Bronchial epithelial cell (primary cell): ENCODE measurements around the gene MAPK1IP1L. TPM values are rescaled to one million over a fixed set of nuclear protein-coding genes. Genes with fewer than 3 reads are reported as not detected.
A peak's percentile ranks its signal among the peaks of the same experiment; 100 is the strongest.
"Not testable (repeated sequence)": the region's sequence is repeated elsewhere in the genome, so short reads cannot be mapped to it uniquely, and the experiment has no call there.

Experiments
- DNase-seq: peaks from one replicate; pipeline ENCODE4 v3.0.0-alpha.2; 2010; ENCODE audit warnings: low read depth
- FAIRE-seq: peaks from 2 replicates; lab custom pipeline; 2011; peaks lifted over from hg19 to GRCh38; lab: Jason Lieb, UNC
- H3K27me3 ChIP-seq: 2 replicates; pipeline ENCODE4 v1.5.1; 2011; ENCODE audit warnings: low read length; ENCODE audit not compliant: control insufficient read depth, insufficient read depth
- H3K36me3 ChIP-seq: 2 replicates; pipeline ENCODE4 v1.5.1; 2011; ENCODE audit warnings: low read length; ENCODE audit not compliant: control insufficient read depth, insufficient read depth
- H3K4me3 ChIP-seq: 2 replicates; pipeline ENCODE4 v1.5.1; 2011; ENCODE audit warnings: mild to moderate bottlenecking, low read depth, low read length, control low read depth
- total RNA-seq: library from RNA; depleted of rRNA; stranded (reverse); fragments of >200 nt; gene quantifications from 2 replicates; pipeline ENCODE4 v1.2.1, GENCODE V29; 2014
- TF ChIP-seq, protein P1 (sequence below): IDR thresholded peaks from 2 replicates; pipeline ENCODE4 v1.5.1; 2011; ENCODE audit warnings: mild to moderate bottlenecking, moderate library complexity, low read length, control low read depth, inconsistent platforms; ENCODE audit not compliant: insufficient read depth, severe bottlenecking

MAPK1IP1L gene
- total RNA-seq, 1 donor from 2014 or later, result 12.1 TPM

DNA sequence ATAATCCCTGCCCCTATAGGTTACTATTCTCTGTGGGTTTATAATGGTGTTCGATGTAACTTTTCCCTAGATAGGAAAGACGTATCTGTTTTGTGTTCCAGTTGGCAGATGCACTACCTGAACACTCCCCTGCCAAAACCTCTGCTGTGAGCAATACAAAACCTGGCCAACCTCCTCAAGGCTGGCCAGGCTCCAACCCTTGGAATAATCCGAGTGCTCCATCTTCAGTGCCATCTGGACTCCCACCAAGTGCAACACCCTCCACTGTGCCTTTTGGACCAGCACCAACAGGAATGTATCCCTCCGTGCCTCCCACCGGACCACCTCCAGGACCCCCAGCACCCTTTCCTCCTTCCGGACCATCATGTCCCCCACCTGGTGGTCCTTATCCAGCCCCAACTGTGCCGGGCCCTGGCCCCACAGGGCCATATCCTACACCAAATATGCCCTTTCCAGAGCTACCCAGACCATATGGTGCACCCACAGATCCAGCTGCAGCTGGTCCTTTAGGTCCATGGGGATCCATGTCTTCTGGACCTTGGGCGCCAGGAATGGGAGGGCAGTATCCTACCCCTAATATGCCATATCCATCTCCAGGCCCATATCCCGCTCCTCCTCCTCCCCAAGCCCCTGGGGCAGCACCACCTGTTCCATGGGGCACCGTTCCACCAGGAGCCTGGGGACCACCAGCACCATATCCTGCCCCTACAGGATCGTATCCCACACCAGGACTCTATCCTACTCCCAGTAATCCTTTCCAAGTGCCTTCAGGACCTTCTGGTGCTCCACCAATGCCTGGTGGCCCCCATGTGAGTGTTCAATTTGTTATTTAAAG lies 11.3 kb downstream of the MAPK1IP1L start:
- TF ChIP-seq, protein P1, sequence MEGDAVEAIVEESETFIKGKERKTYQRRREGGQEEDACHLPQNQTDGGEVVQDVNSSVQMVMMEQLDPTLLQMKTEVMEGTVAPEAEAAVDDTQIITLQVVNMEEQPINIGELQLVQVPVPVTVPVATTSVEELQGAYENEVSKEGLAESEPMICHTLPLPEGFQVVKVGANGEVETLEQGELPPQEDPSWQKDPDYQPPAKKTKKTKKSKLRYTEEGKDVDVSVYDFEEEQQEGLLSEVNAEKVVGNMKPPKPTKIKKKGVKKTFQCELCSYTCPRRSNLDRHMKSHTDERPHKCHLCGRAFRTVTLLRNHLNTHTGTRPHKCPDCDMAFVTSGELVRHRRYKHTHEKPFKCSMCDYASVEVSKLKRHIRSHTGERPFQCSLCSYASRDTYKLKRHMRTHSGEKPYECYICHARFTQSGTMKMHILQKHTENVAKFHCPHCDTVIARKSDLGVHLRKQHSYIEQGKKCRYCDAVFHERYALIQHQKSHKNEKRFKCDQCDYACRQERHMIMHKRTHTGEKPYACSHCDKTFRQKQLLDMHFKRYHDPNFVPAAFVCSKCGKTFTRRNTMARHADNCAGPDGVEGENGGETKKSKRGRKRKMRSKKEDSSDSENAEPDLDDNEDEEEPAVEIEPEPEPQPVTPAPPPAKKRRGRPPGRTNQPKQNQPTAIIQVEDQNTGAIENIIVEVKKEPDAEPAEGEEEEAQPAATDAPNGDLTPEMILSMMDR, result no peak
- FAIRE-seq (no peak), DNase-seq (no peak)
- no peaks in the 10 kb centered on the region for H3K27me3 ChIP-seq
- H3K36me3 ChIP-seq, result peaks cover 8% of the 10 kb centered on the region
- H3K4me3 ChIP-seq, result no peak overlapping the region

DNA sequence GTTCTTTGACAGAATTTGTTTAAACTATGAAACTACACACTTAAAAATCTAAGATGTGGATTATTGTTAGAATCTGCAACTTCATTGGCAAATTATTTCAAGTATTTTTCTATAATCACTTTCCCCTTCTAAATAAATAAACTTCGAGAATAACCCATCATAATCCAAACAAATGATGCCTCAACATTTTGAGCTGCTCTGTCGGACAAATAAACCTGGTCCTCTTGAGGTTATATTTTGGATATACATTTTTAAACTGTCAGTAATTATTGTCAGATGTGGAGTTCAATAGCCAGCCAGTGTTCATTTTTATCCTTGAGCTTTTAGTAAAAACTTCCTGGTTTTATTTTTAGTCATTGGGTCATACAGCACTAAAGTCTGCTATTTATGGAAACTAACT lies 13.4 kb downstream of the MAPK1IP1L start:
- H3K36me3 ChIP-seq, DNase-seq, H3K27me3 ChIP-seq, FAIRE-seq, H3K4me3 ChIP-seq: not testable (repeated sequence)

DNA sequence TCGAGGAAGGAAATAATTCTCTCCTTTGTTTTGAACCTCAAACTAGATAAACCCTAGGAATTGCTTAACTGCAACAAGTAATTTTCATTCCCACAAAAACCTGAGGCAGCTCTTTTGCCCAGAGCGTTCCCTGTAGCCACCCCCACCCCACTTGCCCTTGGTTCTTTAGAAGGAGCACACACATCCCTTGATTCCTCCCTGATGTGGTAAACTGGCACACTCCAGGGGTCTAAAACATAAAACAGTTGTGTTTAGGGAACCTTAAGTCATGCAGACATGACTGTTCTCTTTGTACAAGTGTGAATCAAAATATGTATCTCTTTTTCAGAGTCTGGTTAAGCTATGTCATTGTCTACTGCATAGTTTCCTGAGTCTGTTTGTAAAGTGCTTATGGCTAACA lies 14.0 kb downstream of the MAPK1IP1L start:
- TF ChIP-seq, protein P1, result no peak
- Histone ChIP-seq H3K36me3 (peaks cover 8% of the 10 kb centered on the region), H3K27me3 (no peaks in the 10 kb centered on the region), H3K4me3 (no peak overlapping the region)
- FAIRE-seq (no peak), DNase-seq (no peak)

DNA sequence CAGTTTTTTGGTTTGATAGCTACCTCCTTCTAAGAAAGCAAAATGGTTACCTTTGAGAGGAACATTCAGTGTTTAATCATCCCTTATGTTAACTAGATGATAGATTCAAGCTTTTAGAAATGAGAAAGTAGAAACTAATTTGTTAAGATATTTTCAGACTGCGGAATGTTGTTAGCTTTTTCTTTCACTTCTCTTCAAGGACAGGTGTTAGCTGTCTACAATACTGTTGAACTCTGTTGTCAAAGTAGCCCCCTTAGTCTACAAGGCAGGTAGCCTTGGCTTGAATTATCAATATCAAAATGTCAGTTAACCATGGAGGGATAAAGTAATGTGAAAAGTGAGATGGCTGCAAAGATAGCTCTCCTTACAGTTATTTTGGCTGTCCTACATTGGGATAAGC lies 14.8 kb downstream of the MAPK1IP1L start:
- Histone ChIP-seq H3K36me3 (peaks cover 8% of the 10 kb centered on the region), H3K27me3 (no peaks in the 10 kb centered on the region), H3K4me3 (no peak overlapping the region)
- DNase-seq, result no peak
- FAIRE-seq, result no peak
- TF ChIP-seq, protein P1, result no peak

DNA sequence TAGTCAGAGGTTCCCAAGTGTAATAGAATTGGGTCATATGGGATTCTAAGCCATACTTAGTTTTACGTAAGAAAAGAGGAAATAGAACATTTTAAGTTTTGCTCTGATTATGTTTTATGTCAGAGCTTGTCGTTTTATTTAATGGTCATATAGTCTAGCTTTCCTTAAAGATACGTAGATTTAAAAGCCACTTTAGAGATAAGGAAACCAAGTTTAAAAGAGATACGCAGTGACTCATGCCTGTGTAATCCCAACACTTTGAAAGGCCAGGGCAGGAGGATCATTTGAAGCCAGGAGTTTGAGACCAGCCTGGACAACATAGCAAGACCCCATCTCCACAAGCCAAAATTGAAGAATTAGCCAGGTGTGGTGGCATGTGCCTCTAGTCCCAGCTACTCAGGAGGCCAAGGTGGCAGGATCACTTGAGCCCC lies 19.5 kb downstream of the MAPK1IP1L start:
- FAIRE-seq (no peak), DNase-seq (peak; percentile 28)
- TF ChIP-seq, protein P1, result no peak
- no peak overlapping the region for H3K4me3 ChIP-seq
- no peaks in the 10 kb centered on the region for H3K36me3 ChIP-seq
- no peaks in the 10 kb centered on the region for H3K27me3 ChIP-seq

DNA sequence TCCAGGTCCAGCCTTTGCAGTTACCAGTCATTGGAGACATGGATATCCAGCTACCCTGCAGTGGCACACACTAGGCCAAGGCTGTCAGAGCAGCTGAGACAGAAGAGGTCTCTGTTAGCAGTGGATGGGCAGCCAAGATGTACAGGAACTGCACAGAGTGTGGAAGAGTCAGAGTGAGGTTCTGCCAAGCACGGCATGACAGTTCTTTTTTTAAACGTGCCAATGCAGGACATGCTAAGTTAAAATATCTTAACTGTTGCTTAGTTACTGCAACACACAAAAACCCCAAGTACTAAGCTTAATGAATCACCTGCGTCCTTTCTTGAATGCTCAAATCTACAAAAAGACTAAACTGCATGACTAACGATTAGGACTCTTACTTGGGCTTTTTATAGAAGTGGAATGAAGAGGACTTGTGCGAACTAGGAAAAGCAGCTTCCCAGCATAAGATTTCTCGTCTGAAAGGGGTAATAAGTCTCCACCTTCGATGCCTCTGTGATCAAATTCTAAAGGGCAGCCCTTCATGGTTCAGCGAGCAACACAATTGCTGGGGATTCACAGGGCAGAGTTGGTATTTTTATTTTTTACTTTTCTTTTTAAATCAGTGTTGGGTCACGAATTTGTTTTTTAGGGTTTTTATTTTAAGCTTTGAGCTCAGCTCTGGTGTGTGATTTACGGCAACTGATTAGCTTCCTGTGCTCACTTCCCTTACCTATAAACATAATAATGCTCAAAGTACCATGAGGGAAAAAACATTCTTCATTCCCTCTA lies 20.6 kb downstream of the MAPK1IP1L start:
- no peak overlapping the region for H3K4me3 ChIP-seq
- TF ChIP-seq, protein P1, result no peak
- FAIRE-seq (peak; percentile 90), DNase-seq (peak; percentile 98)
- H3K36me3 ChIP-seq, result no peaks in the 10 kb centered on the region
- no peaks in the 10 kb centered on the region for H3K27me3 ChIP-seq
